ENCODE data around the gene MSMP. TPM values are rescaled to one million over a fixed set of nuclear protein-coding genes. Genes with fewer than 3 reads are reported as not detected.

The MSMP gene
- total and polyA plus RNA-seq, 7 donors = 0.57 TPM; not detected in 6

- H3K27me3 ChIP-seq = no peaks in the 10 kb centered on the region
- peaks cover 0 to 35% (median 10%) of the 10 kb centered on the region in 4 donors for H3K36me3 ChIP-seq
- TF ChIP-seq POLR2A (IDR thresholded peaks at IDR 0.05) (no peak), EP300 (IDR thresholded peaks at IDR 0.05) (no peak), POLR2AphosphoS5 (IDR thresholded peaks at IDR 0.05) (no peak)
- TF ChIP-seq, protein P1, sequence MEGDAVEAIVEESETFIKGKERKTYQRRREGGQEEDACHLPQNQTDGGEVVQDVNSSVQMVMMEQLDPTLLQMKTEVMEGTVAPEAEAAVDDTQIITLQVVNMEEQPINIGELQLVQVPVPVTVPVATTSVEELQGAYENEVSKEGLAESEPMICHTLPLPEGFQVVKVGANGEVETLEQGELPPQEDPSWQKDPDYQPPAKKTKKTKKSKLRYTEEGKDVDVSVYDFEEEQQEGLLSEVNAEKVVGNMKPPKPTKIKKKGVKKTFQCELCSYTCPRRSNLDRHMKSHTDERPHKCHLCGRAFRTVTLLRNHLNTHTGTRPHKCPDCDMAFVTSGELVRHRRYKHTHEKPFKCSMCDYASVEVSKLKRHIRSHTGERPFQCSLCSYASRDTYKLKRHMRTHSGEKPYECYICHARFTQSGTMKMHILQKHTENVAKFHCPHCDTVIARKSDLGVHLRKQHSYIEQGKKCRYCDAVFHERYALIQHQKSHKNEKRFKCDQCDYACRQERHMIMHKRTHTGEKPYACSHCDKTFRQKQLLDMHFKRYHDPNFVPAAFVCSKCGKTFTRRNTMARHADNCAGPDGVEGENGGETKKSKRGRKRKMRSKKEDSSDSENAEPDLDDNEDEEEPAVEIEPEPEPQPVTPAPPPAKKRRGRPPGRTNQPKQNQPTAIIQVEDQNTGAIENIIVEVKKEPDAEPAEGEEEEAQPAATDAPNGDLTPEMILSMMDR (IDR thresholded peaks at IDR 0.05) = no peak
- 93% methylated on average over 6 of the region's 6 CpGs for whole genome bisulfite sequencing, 2 donors
- peaks cover 0 to 34% (median 26%) of the 10 kb centered on the region in 4 donors for H3K4me1 ChIP-seq
- H3K27ac ChIP-seq = no peak overlapping the region
- no peak overlapping the region for H3K4me3 ChIP-seq
- DNase-seq = no peak
- H3K9me3 ChIP-seq = no peaks in the 10 kb centered on the region
- intact Hi-C loops (cut with DNase I) = no loop called here
Measured at GRCh38 chr9:35797311-35798109, 43.4 kb upstream of the MSMP start.

- no peak for DNase-seq
- Histone ChIP-seq H3K9me3 (no peaks in the 10 kb centered on the region), H3K27ac (no peak overlapping the region), H3K4me1 (peaks cover 0 to 46% (median 39%) of the 10 kb centered on the region in 4 donors), H3K27me3 (no peaks in the 10 kb centered on the region), H3K36me3 (peaks cover 0 to 17% (median 0%) of the 10 kb centered on the region in 4 donors), H3K4me3 (no peak overlapping the region)
- TF ChIP-seq EP300 (IDR thresholded peaks at IDR 0.05) (no peak), POLR2A (IDR thresholded peaks at IDR 0.05) (no peak), POLR2AphosphoS5 (IDR thresholded peaks at IDR 0.05) (no peak)
- TF ChIP-seq, protein P1 (IDR thresholded peaks at IDR 0.05) = no peak
- intact Hi-C loops (cut with DNase I) = no loop called here
Measured at GRCh38 chr9:35795695-35796094, 41.6 kb upstream of the MSMP start.

DNA sequence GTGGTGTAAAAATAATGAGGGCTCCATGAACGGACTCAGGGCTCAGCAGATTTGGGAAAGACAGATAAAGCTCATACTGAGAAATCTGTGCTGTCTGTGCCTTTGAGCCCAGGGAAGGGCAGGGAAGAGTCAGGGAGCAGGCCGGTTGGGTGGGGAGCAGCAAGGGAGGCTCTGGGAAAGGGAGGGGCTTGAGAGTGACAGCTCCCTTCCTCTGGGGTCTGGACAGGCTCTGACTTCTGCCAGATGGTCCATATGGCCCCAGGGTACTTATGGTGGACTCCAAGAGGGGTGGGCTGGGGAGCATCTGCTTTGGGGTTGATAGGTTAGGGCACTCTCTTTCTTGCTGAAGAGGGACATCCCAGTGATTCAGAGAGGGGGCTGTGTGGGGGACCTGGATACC, 39.4 kb upstream of the MSMP start:
- no peaks in the 10 kb centered on the region for H3K9me3 ChIP-seq
- WGBS, 2 donors = 74 to 94% methylated on average over 2 of the region's 2 CpGs
- H3K4me3 ChIP-seq = peak overlapping the region in 1 of 4 donors; percentile 70
- H3K36me3 ChIP-seq = no peaks in the 10 kb centered on the region
- TF ChIP-seq POLR2AphosphoS5 (IDR thresholded peaks at IDR 0.05) = no peak
- no peak for TF ChIP-seq POLR2A (IDR thresholded peaks at IDR 0.05)
- no peak for TF ChIP-seq EP300 (IDR thresholded peaks at IDR 0.05)
- TF ChIP-seq, protein P1 (IDR thresholded peaks at IDR 0.05) = no peak
- peaks cover 0 to 53% (median 43%) of the 10 kb centered on the region in 4 donors for H3K4me1 ChIP-seq
- DNase-seq = no peak
- intact Hi-C loops (cut with DNase I) = loop anchor here (5.0 kb wide), 1 partner anchor 154 kb away; no protein-coding TSS in a partner anchor
- H3K27ac ChIP-seq = peak overlapping the region in 3 of 4 donors; percentile 25 to 82 (median 79)
- H3K27me3 ChIP-seq = no peaks in the 10 kb centered on the region

DNA sequence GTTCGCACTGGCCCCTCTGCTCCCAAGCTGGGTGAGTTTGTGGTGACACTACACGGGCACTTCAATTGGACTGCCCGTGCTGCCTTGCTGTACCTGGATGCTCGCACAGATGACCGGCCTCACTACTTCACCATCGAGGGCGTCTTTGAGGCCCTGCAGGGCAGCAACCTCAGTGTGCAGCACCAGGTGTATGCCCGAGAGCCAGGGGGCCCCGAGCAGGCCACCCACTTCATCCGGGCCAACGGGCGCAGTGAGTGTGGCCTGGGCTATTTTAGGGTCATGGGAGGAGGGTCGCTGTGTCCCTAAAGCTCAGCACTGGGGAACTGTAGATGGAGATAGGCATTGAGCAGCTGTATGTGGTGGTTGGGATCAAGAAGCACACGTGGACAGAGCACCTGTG, 38.8 kb upstream of the MSMP start:
- Histone ChIP-seq H3K27me3 (no peaks in the 10 kb centered on the region), H3K4me1 (peaks cover 0 to 53% (median 43%) of the 10 kb centered on the region in 4 donors), H3K9me3 (no peaks in the 10 kb centered on the region), H3K36me3 (no peaks in the 10 kb centered on the region), H3K27ac (peak overlapping the region in 3 of 4 donors; percentile 79 to 90 (median 82)), H3K4me3 (peak overlapping the region in 2 of 4 donors; percentile 69 to 70)
- DNase-seq = no peak
- WGBS, 2 donors = 91 to 95% methylated on average over 14 of the region's 14 CpGs
- intact Hi-C loops (cut with DNase I) = loop anchor here (5.0 kb wide), 1 partner anchor 154 kb away; no protein-coding TSS in a partner anchor
- no peak for TF ChIP-seq EP300 (IDR thresholded peaks at IDR 0.05)
- TF ChIP-seq POLR2AphosphoS5 (IDR thresholded peaks at IDR 0.05) = no peak
- TF ChIP-seq POLR2A (IDR thresholded peaks at IDR 0.05) = no peak
- TF ChIP-seq, protein P1 (IDR thresholded peaks at IDR 0.05) = no peak
